Thyroid gland (tissue), 4 donors: ENCODE results near the gene PDCD10. TPM values are rescaled to one million over a fixed set of nuclear protein-coding genes. Genes with fewer than 3 reads are reported as not detected.

Experiments
- DNase-seq, 2 donors: peaks; one replicate each; pipeline ENCODE4 v3.0.0-alpha.2; 2019
- H3K27ac ChIP-seq, 3 donors: fragments of 200-600 bp; sonication (generic); 1 replicate in 2 of 3; 2 replicates in 1 of 3; pipeline ENCODE4 v1.5.1; 2016 to 2019; ENCODE audit warnings: mild to moderate bottlenecking in 1 of 3, moderate library complexity in 1 of 3
- H3K27me3 ChIP-seq: fragments of 200-600 bp; sonication (generic); one replicate; pipeline ENCODE4 v1.5.1; 2019
- H3K36me3 ChIP-seq, 2 donors: fragments of 200-600 bp; sonication (generic); one replicate each; pipeline ENCODE4 v1.5.1; 2016 to 2019
- H3K4me1 ChIP-seq, 2 donors: fragments of 200-600 bp; sonication (generic); one replicate each; pipeline ENCODE4 v1.5.1; 2017 to 2019
- H3K4me3 ChIP-seq, 3 donors: fragments of 200-600 bp; sonication (generic); replicated peaks in 1 of 3; 1 replicate in 2 of 3; 2 replicates in 1 of 3; pipeline ENCODE4 v1.5.1; 2016; ENCODE audit warnings: mild to moderate bottlenecking in 1 of 3
- H3K9me3 ChIP-seq: fragments of 200-600 bp; sonication (generic); one replicate; pipeline ENCODE4 v1.5.1; 2017
- POLR2A ChIP-seq, 2 donors: fragments of 450-650 bp; IDR thresholded peaks; one replicate each; pipeline ENCODE4 v1.6.1; 2017; ENCODE audit warnings: antibody characterized with exemption in 2 of 2, mild to moderate bottlenecking in 2 of 2, moderate library complexity in 1 of 2
- WGBS, 2 donors: methylation state at CpG; one replicate each; pipeline ENCODE4 v1.1.5; 2017; 5-methylcytosine and 5-hydroxymethylcytosine counted together
- intact Hi-C: fragments of 100-400 bp; cut with DNase I; formaldehyde crosslinking; loops from one replicate; pipeline ENCODE4 v1.15.1; 2023
- total RNA-seq, 4 donors: library from RNA; depleted of rRNA; stranded (reverse); fragments of >200 nt; gene quantifications; one replicate each; pipeline ENCODE4 v1.2.3, GENCODE V29; 2016
- TF ChIP-seq, protein P1 (sequence below), 6 experiments: fragments of 200-600 bp in 3 of 6; fragments of 450-650 bp in 3 of 6; sonication (generic) in 3 of 6; IDR thresholded peaks; one replicate each; pipeline ENCODE4 v1.5.1; 2016 to 2019; ENCODE audit warnings: antibody characterized with exemption in 6 of 6, mild to moderate bottlenecking in 2 of 6, inconsistent platforms in 1 of 6, moderate library complexity in 1 of 6

Gene PDCD10
- total RNA-seq, 4 donors from 2014 or later: 56.7 to 80.8 (median 76.9) TPM

DNA sequence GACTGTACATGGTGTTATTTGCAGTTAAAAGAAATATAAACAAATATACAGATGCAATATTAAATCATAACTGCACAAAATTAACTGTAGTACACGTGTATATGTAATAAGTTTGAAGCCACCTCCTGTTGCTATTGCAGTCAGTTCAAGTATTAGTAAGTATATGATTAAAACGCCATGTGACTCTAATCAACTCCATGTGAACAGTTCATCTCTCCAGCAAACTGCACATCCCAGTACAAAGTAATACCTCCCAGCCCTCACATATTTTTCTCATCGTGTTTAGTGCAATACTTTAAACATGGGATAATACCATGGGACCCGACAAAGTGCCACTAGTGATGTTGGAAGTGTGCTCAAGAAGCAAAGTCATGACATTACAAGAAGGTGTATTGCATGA lies 34.6 kb downstream of the PDCD10 start:
- TF ChIP-seq, protein P1, sequence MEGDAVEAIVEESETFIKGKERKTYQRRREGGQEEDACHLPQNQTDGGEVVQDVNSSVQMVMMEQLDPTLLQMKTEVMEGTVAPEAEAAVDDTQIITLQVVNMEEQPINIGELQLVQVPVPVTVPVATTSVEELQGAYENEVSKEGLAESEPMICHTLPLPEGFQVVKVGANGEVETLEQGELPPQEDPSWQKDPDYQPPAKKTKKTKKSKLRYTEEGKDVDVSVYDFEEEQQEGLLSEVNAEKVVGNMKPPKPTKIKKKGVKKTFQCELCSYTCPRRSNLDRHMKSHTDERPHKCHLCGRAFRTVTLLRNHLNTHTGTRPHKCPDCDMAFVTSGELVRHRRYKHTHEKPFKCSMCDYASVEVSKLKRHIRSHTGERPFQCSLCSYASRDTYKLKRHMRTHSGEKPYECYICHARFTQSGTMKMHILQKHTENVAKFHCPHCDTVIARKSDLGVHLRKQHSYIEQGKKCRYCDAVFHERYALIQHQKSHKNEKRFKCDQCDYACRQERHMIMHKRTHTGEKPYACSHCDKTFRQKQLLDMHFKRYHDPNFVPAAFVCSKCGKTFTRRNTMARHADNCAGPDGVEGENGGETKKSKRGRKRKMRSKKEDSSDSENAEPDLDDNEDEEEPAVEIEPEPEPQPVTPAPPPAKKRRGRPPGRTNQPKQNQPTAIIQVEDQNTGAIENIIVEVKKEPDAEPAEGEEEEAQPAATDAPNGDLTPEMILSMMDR (IDR thresholded peaks at IDR 0.05): no peak
- TF ChIP-seq POLR2A (IDR thresholded peaks at IDR 0.05): no peak
- Histone ChIP-seq H3K27ac (no peak overlapping the region), H3K36me3 (no peaks in the 10 kb centered on the region), H3K27me3 (no peaks in the 10 kb centered on the region), H3K9me3 (no peaks in the 10 kb centered on the region), H3K4me1 (no peaks in the 10 kb centered on the region), H3K4me3 (no peak overlapping the region)
- no peak for DNase-seq
- 93 to 94% methylated on average over 4 of the region's 4 CpGs for WGBS, 2 donors
- intact Hi-C loops: no loop called here

DNA sequence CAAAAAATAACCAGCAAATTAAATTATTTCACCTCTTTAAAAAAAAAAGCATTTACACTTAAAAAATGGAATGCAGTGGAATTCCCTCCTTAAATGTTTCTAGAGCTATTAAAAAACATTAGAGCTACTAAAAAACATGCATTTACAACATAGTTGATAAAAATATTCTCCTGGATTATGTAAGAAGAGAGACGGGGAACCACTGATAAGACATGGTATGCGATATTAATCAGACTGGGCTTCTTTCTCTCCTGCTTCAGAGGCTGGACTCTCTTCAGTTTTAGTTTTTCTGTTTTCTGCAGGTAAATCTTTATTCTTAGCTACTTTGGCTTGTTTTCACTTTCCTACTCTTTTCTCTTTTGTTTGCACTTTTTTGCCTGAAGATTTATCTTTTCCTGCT lies 40.6 kb downstream of the PDCD10 start:
- intact Hi-C loops: no loop called here

GRCh38 chr3:167691366-167691765 lies 43.3 kb downstream of the PDCD10 start:
- Histone ChIP-seq H3K27ac (no peak overlapping the region), H3K27me3 (no peaks in the 10 kb centered on the region), H3K4me1 (no peaks in the 10 kb centered on the region), H3K36me3 (peaks cover 0 to 10% of the 10 kb centered on the region in 2 donors), H3K4me3 (no peak overlapping the region), H3K9me3 (no peaks in the 10 kb centered on the region)
- intact Hi-C loops: no loop called here
- TF ChIP-seq, protein P1 (IDR thresholded peaks at IDR 0.05): no peak
- TF ChIP-seq POLR2A (IDR thresholded peaks at IDR 0.05): no peak
- 71 to 73% methylated on average over 3 of the region's 3 CpGs for WGBS, 2 donors
- DNase-seq: no peak

More for the DNA sequence above, 40.6 kb downstream of the PDCD10 start:
- Histone ChIP-seq H3K36me3 (peaks cover 0 to 10% of the 10 kb centered on the region in 2 donors), H3K4me1 (no peaks in the 10 kb centered on the region), H3K27me3 (no peaks in the 10 kb centered on the region), H3K9me3 (no peaks in the 10 kb centered on the region), H3K4me3 (no peak overlapping the region), H3K27ac (no peak overlapping the region)
- 95 to 98% methylated on average over 2 of the region's 2 CpGs for WGBS, 2 donors
- DNase-seq: no peak
- TF ChIP-seq, protein P1 (IDR thresholded peaks at IDR 0.05): no peak
- no peak for TF ChIP-seq POLR2A (IDR thresholded peaks at IDR 0.05)

- intact Hi-C loops: no loop called here
- TF ChIP-seq, protein P1 (IDR thresholded peaks at IDR 0.05): peak; percentile 30 to 73 (median 54)
- no peak for TF ChIP-seq POLR2A (IDR thresholded peaks at IDR 0.05)
- no peaks in the 10 kb centered on the region for H3K27me3 ChIP-seq
- peak; percentile 10 to 11 for DNase-seq
- no peaks in the 10 kb centered on the region for H3K9me3 ChIP-seq
- no peaks in the 10 kb centered on the region for H3K4me1 ChIP-seq
- no peak overlapping the region for H3K27ac ChIP-seq
- H3K4me3 ChIP-seq: no peak overlapping the region
- H3K36me3 ChIP-seq: no peaks in the 10 kb centered on the region
These were observed 50.2 kb downstream of the PDCD10 start for GRCh38 chr3:167684388-167684993.

DNA sequence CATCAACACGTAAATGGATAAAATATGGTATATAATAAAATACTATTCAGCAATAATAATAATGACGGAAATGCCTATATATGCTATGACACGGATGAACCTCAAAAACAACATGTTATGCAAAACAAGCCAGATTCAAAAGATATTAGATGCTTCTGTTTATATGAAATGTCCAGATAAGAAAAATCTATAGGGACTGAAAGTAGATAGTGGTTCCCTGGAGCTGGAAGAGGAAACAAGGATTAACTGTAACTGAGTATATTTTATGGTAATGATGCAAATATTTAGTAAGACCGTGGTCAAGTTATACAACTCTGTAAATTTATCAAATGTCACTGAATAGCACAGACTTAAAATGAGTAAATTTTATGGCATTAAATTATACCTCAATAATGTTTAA lies 55.2 kb downstream of the PDCD10 start:
- 91 to 92% methylated on average over 4 of the region's 4 CpGs for WGBS, 2 donors
- H3K9me3 ChIP-seq: no peaks in the 10 kb centered on the region
- no peak for TF ChIP-seq POLR2A (IDR thresholded peaks at IDR 0.05)
- TF ChIP-seq, protein P1 (IDR thresholded peaks at IDR 0.05): no peak
- no peak overlapping the region for H3K27ac ChIP-seq
- H3K27me3 ChIP-seq: no peaks in the 10 kb centered on the region
- H3K4me1 ChIP-seq: no peaks in the 10 kb centered on the region
- H3K4me3 ChIP-seq: no peak overlapping the region
- no peak for DNase-seq
- intact Hi-C loops: no loop called here
- peaks cover 0 to 9% of the 10 kb centered on the region in 2 donors for H3K36me3 ChIP-seq
